H1 (cell line): ENCODE data around the gene PTH2R. TPM values are rescaled to one million over a fixed set of nuclear protein-coding genes. Genes with fewer than 3 reads are reported as not detected.

Experiments used
- CBX8 ChIP-seq: fragments of 300-800, 300-1000 bp; sonication (generic); IDR thresholded peaks from 2 replicates; pipeline ENCODE4 v1.7.1; 2016; ENCODE audit warnings: low read depth, low read length, borderline replicate concordance
- GTF2F1 ChIP-seq: IDR thresholded peaks from 2 replicates; pipeline ENCODE4 v1.6.1; 2012; ENCODE audit warnings: low read depth, low read length, improper control_type of control experiment, borderline replicate concordance
- MAFK ChIP-seq: IDR thresholded peaks from 2 replicates; pipeline ENCODE4 v1.6.1; 2012; ENCODE audit warnings: low read depth, mild to moderate bottlenecking, improper control_type of control experiment, low read length
- polyA plus RNA-seq, 7 experiments: library from polyadenylated mRNA; depleted of rRNA in 3 of 7; stranded (reverse) in 5 of 7; unstranded in 2 of 7; fragments of >200 nt in 5 of 7; fragments of 200-250 nt in 2 of 7; gene quantifications; 1 replicate in 5 of 7; 2 replicates in 1 of 7; 4 replicates in 1 of 7; pipeline versions ENCODE4 v1.2.1 to v1.2.3, GENCODE V29; 2011 to 2013; ENCODE audit warnings: missing spikeins in 2 of 7, mixed read lengths in 2 of 7
- total RNA-seq: library from RNA; stranded (reverse); fragmentation: NEBNext Ultra II Directional; extraction: Animal tissue kit (Norgen Biotek cat#: 25700); gene quantifications from 2 replicates; pipeline ENCODE4 v1.2.1, GENCODE V29; 2021

PTH2R gene
- total and polyA plus RNA-seq, 2 of the 8 experiments (the other 6 are each of a cell fraction or from before 2014, with no cell fraction given): 0.19 to 0.38 TPM

GRCh38 chr2:208359632-208359986, 47.0 kb upstream of the PTH2R start (continued):
- no peak for TF ChIP-seq CBX8
- TF ChIP-seq MAFK: no peak
- no peak for TF ChIP-seq GTF2F1
